C4-2B (cell line): ENCODE data around the gene ITGA3.

Experiments
- ZFX ChIP-seq: fragments of 450-650 bp; IDR thresholded peaks from 2 replicates; pipeline ENCODE4 v1.6.1; 2017
- TF ChIP-seq, protein P1 (sequence below): fragments of 450-650 bp; conservative IDR thresholded peaks from 2 replicates; pipeline ENCODE4 v1.5.1; 2017; ENCODE audit warnings: mild to moderate bottlenecking

- TF ChIP-seq, protein P1, sequence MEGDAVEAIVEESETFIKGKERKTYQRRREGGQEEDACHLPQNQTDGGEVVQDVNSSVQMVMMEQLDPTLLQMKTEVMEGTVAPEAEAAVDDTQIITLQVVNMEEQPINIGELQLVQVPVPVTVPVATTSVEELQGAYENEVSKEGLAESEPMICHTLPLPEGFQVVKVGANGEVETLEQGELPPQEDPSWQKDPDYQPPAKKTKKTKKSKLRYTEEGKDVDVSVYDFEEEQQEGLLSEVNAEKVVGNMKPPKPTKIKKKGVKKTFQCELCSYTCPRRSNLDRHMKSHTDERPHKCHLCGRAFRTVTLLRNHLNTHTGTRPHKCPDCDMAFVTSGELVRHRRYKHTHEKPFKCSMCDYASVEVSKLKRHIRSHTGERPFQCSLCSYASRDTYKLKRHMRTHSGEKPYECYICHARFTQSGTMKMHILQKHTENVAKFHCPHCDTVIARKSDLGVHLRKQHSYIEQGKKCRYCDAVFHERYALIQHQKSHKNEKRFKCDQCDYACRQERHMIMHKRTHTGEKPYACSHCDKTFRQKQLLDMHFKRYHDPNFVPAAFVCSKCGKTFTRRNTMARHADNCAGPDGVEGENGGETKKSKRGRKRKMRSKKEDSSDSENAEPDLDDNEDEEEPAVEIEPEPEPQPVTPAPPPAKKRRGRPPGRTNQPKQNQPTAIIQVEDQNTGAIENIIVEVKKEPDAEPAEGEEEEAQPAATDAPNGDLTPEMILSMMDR = no peak
- no peak for TF ChIP-seq ZFX
These were observed 50.7 kb downstream of the ITGA3 start for GRCh38 chr17:50106393-50107131.
